Measurements from ENCODE around the gene COQ7.

Gene COQ7

GRCh38 chr16:19066988-19067348, 446 bp upstream of the COQ7 start:
- peak overlapping the region; percentile 99; the same call in 1 of the 2 replicates for H3K9ac ChIP-seq (ENCODE audit: low read depth, low read length)
- WGBS, result 74% methylated on average over 6 of the region's 9 CpGs
- no peak overlapping the region for H3K27ac ChIP-seq (ENCODE audit: low read depth, low read length)
- no peaks in the 10 kb centered on the region for H3K36me3 ChIP-seq (ENCODE audit: insufficient read depth, low read length)
- H3K27me3 ChIP-seq (ENCODE audit: insufficient read depth, low read length), result no peaks in the 10 kb centered on the region
- H3K9me3 ChIP-seq (ENCODE audit: insufficient read depth, low read depth, low read length), result no peaks in the 10 kb centered on the region
- peak overlapping the region; percentile 96 for H3K4me3 ChIP-seq (ENCODE audit: low read length)
- H3K4me1 ChIP-seq (ENCODE audit: insufficient read depth, low read length), result no peaks in the 10 kb centered on the region

DNA sequence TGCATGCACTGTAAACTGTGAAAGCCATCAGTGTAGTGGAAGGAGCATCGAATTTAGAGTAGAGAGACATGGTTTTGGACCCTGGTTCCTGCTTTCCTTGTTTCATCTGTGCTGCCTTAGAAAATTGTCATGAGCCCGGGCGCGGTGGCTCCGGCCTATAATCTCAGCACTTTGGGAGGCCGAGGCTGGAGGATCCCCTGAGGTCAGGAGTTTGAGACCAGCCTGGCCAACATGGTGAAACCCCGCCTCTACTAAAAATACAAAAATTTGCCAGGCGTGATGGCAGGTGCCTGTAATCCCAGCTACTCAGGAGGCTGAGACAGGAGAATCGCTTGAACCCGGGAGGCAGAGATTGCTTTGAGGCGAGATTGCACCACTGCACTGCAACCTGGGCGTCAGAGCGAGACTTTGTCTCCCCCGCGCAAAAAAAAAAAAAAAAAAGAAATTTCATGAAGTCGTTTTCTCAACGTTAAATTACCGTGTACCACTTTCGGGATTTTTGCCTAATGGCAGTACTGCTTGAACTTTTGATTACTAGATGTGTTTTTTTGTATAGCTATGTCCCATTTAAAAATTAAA, 912 bp downstream of the COQ7 start:
- no peaks in the 10 kb centered on the region for H3K27me3 ChIP-seq (ENCODE audit: insufficient read depth, low read length)
- H3K36me3 ChIP-seq (ENCODE audit: insufficient read depth, low read length), result peaks cover 6% of the 10 kb centered on the region
- WGBS, result 67% methylated on average over 19 of the region's 19 CpGs
- H3K4me1 ChIP-seq (ENCODE audit: insufficient read depth, low read length), result no peaks in the 10 kb centered on the region
- H3K27ac ChIP-seq (ENCODE audit: low read depth, low read length), result no peak overlapping the region
- peak overlapping the region; percentile 99 for H3K9ac ChIP-seq (ENCODE audit: low read depth, low read length)
- H3K4me3 ChIP-seq (ENCODE audit: low read length), result peak overlapping the region; percentile 96
- H3K9me3 ChIP-seq (ENCODE audit: insufficient read depth, low read depth, low read length), result no peaks in the 10 kb centered on the region

- Histone ChIP-seq H3K9ac (ENCODE audit: low read depth, low read length) (no peak overlapping the region), H3K27ac (ENCODE audit: low read depth, low read length) (no peak overlapping the region), H3K4me1 (ENCODE audit: insufficient read depth, low read length) (no peaks in the 10 kb centered on the region), H3K27me3 (ENCODE audit: insufficient read depth, low read length) (no peaks in the 10 kb centered on the region), H3K36me3 (ENCODE audit: insufficient read depth, low read length) (peaks cover 30% of the 10 kb centered on the region), H3K4me3 (ENCODE audit: low read length) (no peak overlapping the region), H3K9me3 (ENCODE audit: insufficient read depth, low read depth, low read length) (no peaks in the 10 kb centered on the region)
- WGBS, result 81% methylated on average over 21 of the region's 21 CpGs
These were observed 4.7 kb downstream of the COQ7 start for GRCh38 chr16:19071811-19072777.

GRCh38 chr16:19073344-19073743, 5.9 kb downstream of the COQ7 start:
- no peak overlapping the region for H3K9ac ChIP-seq (ENCODE audit: low read depth, low read length)
- no peak overlapping the region for H3K27ac ChIP-seq (ENCODE audit: low read depth, low read length)
- no peaks in the 10 kb centered on the region for H3K4me1 ChIP-seq (ENCODE audit: insufficient read depth, low read length)
- WGBS, result 95% methylated on average over 3 of the region's 3 CpGs
- H3K9me3 ChIP-seq (ENCODE audit: insufficient read depth, low read depth, low read length), result no peaks in the 10 kb centered on the region
- H3K36me3 ChIP-seq (ENCODE audit: insufficient read depth, low read length), result peaks cover 40% of the 10 kb centered on the region
- H3K4me3 ChIP-seq (ENCODE audit: low read length), result no peak overlapping the region
- no peaks in the 10 kb centered on the region for H3K27me3 ChIP-seq (ENCODE audit: insufficient read depth, low read length)

DNA sequence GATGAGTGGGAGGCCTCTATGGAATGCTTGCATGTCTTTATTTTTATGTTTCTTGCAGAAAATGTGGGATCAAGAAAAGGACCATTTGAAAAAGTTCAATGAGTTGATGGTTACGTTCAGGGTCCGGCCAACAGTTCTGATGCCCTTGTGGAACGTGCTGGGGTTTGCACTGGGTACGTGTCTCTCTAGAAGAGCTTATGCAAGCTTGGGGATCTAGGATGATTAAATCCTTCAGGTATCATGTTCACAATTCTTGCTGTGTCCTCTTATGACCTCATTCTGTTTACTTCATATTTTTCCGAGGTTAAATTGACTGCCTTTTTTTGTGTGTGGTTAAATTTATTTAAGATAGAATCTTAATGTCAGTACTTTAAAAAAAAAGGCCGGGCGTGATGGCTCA, 6.4 kb downstream of the COQ7 start:
- H3K27ac ChIP-seq (ENCODE audit: low read depth, low read length), result no peak overlapping the region
- H3K9me3 ChIP-seq (ENCODE audit: insufficient read depth, low read depth, low read length), result no peaks in the 10 kb centered on the region
- WGBS, result 81% methylated on average over 7 of the region's 7 CpGs
- no peak overlapping the region for H3K4me3 ChIP-seq (ENCODE audit: low read length)
- H3K9ac ChIP-seq (ENCODE audit: low read depth, low read length), result no peak overlapping the region
- peaks cover 46% of the 10 kb centered on the region for H3K36me3 ChIP-seq (ENCODE audit: insufficient read depth, low read length)
- H3K27me3 ChIP-seq (ENCODE audit: insufficient read depth, low read length), result no peaks in the 10 kb centered on the region
- H3K4me1 ChIP-seq (ENCODE audit: insufficient read depth, low read length), result no peaks in the 10 kb centered on the region

DNA sequence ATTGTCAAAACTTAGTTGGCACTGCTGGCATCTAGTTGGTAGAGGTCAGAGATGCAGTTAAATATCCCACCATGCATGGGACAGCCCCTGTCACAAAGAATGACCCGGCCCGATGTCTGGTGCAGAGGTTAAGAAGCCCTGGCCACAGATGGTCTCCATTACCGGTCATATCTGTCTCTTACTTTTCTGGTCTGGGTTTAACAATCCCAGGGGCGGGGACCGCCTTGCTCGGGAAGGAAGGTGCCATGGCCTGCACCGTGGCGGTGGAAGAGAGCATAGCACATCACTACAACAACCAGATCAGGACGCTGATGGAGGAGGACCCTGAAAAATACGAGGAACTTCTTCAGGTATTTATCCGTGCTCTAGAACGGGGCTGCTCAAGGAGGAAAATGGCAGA, 8.1 kb downstream of the COQ7 start:
- Histone ChIP-seq H3K36me3 (ENCODE audit: insufficient read depth, low read length) (peaks cover 60% of the 10 kb centered on the region), H3K27ac (ENCODE audit: low read depth, low read length) (no peak overlapping the region)
- 96% methylated on average over 12 of the region's 12 CpGs for WGBS

DNA sequence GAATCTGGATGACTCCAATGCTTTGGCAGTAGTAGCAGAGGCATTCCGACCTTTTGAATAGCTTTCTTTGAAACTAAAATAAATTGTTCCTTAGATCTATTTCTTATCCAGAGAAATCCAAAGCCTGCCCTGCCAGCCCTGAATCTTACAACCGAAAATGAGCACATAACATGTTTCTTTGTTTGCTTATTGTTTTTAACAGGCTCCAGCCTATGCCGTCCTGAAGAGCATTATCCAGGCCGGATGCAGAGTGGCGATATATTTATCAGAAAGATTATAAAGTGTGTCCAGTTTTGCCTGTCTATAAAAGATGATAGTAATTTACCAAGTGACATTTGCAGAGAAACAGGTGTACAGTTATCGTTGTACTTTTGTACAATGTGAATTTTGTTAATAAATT, 10.5 kb downstream of the COQ7 start:
- no peak overlapping the region for H3K4me3 ChIP-seq (ENCODE audit: low read length)
- H3K9me3 ChIP-seq (ENCODE audit: insufficient read depth, low read depth, low read length), result peaks cover 16% of the 10 kb centered on the region; the same call in 1 of the 2 replicates
- 96% methylated on average over 6 of the region's 6 CpGs for WGBS
- H3K36me3 ChIP-seq (ENCODE audit: insufficient read depth, low read length), result peaks cover 72% of the 10 kb centered on the region
- H3K4me1 ChIP-seq (ENCODE audit: insufficient read depth, low read length), result no peaks in the 10 kb centered on the region
- no peak overlapping the region for H3K9ac ChIP-seq (ENCODE audit: low read depth, low read length)
- no peak overlapping the region for H3K27ac ChIP-seq (ENCODE audit: low read depth, low read length)
- H3K27me3 ChIP-seq (ENCODE audit: insufficient read depth, low read length), result no peaks in the 10 kb centered on the region

More for the DNA sequence above, 8.1 kb downstream of the COQ7 start:
- H3K4me1 ChIP-seq (ENCODE audit: insufficient read depth, low read length), result no peaks in the 10 kb centered on the region
- no peak overlapping the region for H3K4me3 ChIP-seq (ENCODE audit: low read length)
- H3K27me3 ChIP-seq (ENCODE audit: insufficient read depth, low read length), result no peaks in the 10 kb centered on the region
- peaks cover 8% of the 10 kb centered on the region; the same call in 1 of the 2 replicates for H3K9me3 ChIP-seq (ENCODE audit: insufficient read depth, low read depth, low read length)
- H3K9ac ChIP-seq (ENCODE audit: low read depth, low read length), result no peak overlapping the region

DNA sequence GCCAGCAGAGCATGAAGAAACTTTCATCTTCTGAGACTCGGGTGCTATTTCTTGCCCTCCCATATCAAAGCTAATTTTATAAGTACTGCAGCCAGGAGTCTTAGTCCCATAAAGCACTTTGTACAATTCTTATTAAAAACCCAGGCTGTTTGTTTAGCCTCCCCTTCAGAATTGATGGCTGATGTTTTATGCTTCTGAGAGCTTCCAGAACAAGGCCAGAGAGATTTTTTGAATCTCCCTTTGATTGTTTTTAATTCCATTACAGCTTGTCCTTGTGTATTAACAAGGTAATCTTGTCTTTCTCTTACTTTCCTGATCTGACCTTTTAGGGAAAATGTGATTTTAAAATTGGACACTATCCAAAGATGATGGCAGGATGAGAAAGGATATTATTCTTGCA, 16.3 kb downstream of the COQ7 start:
- no peak overlapping the region for H3K27ac ChIP-seq (ENCODE audit: low read depth, low read length)
- H3K9me3 ChIP-seq (ENCODE audit: insufficient read depth, low read depth, low read length), result peaks cover 16% of the 10 kb centered on the region; the same call in 1 of the 2 replicates
- no peaks in the 10 kb centered on the region for H3K4me1 ChIP-seq (ENCODE audit: insufficient read depth, low read length)
- no peak overlapping the region for H3K9ac ChIP-seq (ENCODE audit: low read depth, low read length)
- H3K27me3 ChIP-seq (ENCODE audit: insufficient read depth, low read length), result peaks cover 17% of the 10 kb centered on the region
- peaks cover 33% of the 10 kb centered on the region for H3K36me3 ChIP-seq (ENCODE audit: insufficient read depth, low read length)
- no peak overlapping the region for H3K4me3 ChIP-seq (ENCODE audit: low read length)
- WGBS, result 91% methylated on average over 1 of the region's 1 CpG

- 86% methylated on average over 3 of the region's 3 CpGs for WGBS
- no peak overlapping the region for H3K9ac ChIP-seq (ENCODE audit: low read depth, low read length)
These were observed 16.7 kb downstream of the COQ7 start for GRCh38 chr16:19084139-19084538.

DNA sequence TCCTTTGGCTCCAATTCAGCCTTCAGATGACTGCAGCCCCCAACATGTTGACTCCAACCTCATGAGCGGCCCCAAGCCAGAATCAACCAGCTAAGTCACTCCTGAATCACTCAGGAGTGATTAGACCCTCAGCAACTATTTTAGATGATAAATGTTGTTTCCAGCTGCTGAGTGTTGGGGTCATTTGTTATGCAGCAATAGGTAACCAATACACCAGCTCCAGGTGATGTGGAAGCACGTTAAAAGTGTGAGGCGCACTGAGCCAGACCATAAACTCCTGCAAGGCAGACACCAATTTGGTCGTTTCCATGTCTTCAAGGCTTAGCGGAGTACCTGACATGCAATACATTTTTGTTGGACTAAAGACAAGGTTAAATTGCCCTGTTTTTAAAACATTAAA, 17.5 kb downstream of the COQ7 start:
- Histone ChIP-seq H3K36me3 (ENCODE audit: insufficient read depth, low read length) (peaks cover 21% of the 10 kb centered on the region), H3K27me3 (ENCODE audit: insufficient read depth, low read length) (peaks cover 17% of the 10 kb centered on the region), H3K9ac (ENCODE audit: low read depth, low read length) (no peak overlapping the region), H3K9me3 (ENCODE audit: insufficient read depth, low read depth, low read length) (peaks cover 12% of the 10 kb centered on the region; the same call in 1 of the 2 replicates), H3K4me3 (ENCODE audit: low read length) (no peak overlapping the region), H3K4me1 (ENCODE audit: insufficient read depth, low read length) (no peaks in the 10 kb centered on the region), H3K27ac (ENCODE audit: low read depth, low read length) (no peak overlapping the region)
- WGBS, result 93% methylated on average over 5 of the region's 5 CpGs

More at GRCh38 chr16:19084139-19084538, 16.7 kb downstream of the COQ7 start:
- Histone ChIP-seq H3K36me3 (ENCODE audit: insufficient read depth, low read length) (peaks cover 29% of the 10 kb centered on the region), H3K9me3 (ENCODE audit: insufficient read depth, low read depth, low read length) (peaks cover 16% of the 10 kb centered on the region; the same call in 1 of the 2 replicates), H3K4me1 (ENCODE audit: insufficient read depth, low read length) (no peaks in the 10 kb centered on the region), H3K27ac (ENCODE audit: low read depth, low read length) (no peak overlapping the region), H3K4me3 (ENCODE audit: low read length) (no peak overlapping the region), H3K27me3 (ENCODE audit: insufficient read depth, low read length) (peaks cover 17% of the 10 kb centered on the region)

- Histone ChIP-seq H3K27me3 (ENCODE audit: insufficient read depth, low read length) (peaks cover 17% of the 10 kb centered on the region), H3K9me3 (ENCODE audit: insufficient read depth, low read depth, low read length) (peaks cover 5% of the 10 kb centered on the region; the same call in 1 of the 2 replicates), H3K36me3 (ENCODE audit: insufficient read depth, low read length) (peaks cover 15% of the 10 kb centered on the region), H3K4me3 (ENCODE audit: low read length) (peak overlapping the region; percentile 48; the same call in 1 of the 2 replicates), H3K27ac (ENCODE audit: low read depth, low read length) (no peak overlapping the region), H3K4me1 (ENCODE audit: insufficient read depth, low read length) (no peaks in the 10 kb centered on the region), H3K9ac (ENCODE audit: low read depth, low read length) (peak overlapping the region; percentile 44; the same call in 1 of the 2 replicates)
- WGBS, result 84% methylated on average over 8 of the region's 8 CpGs
These were observed 18.3 kb downstream of the COQ7 start for GRCh38 chr16:19085679-19086200.

All from HUES64 (cell line).